ENCODE data around the gene PPP1R27.

- TF ChIP-seq CTCF (IDR thresholded peaks at IDR 0.05; ENCODE audit: low read depth, low read length) (no peak), POLR2A (IDR thresholded peaks at IDR 0.05; ENCODE audit: extremely low read depth, insufficient read length) (no peak)
Observed at GRCh38 chr17:81812571-81813370, 22.1 kb downstream of the PPP1R27 start.
